Transverse colon (tissue), 3 donors: Measurements from ENCODE around the gene ORMDL3.

Source experiments
- POLR2A ChIP-seq: fragments of 450-650 bp; IDR thresholded peaks from one replicate; pipeline ENCODE4 v1.6.1; 2016; ENCODE audit warnings: antibody characterized with exemption, mild to moderate bottlenecking, moderate library complexity
- TF ChIP-seq, protein P1 (sequence below), 5 experiments: fragments of 200-600 bp in 3 of 5; fragments of 450-650 bp in 2 of 5; sonication (generic) in 3 of 5; IDR thresholded peaks; 1 replicate in 2 of 5; 2 replicates in 3 of 5; pipeline ENCODE4 v1.5.1; 2016 to 2017; ENCODE audit warnings: antibody characterized with exemption in 5 of 5, inconsistent platforms in 3 of 5, mild to moderate bottlenecking in 2 of 5, moderate library complexity in 1 of 5

DNA sequence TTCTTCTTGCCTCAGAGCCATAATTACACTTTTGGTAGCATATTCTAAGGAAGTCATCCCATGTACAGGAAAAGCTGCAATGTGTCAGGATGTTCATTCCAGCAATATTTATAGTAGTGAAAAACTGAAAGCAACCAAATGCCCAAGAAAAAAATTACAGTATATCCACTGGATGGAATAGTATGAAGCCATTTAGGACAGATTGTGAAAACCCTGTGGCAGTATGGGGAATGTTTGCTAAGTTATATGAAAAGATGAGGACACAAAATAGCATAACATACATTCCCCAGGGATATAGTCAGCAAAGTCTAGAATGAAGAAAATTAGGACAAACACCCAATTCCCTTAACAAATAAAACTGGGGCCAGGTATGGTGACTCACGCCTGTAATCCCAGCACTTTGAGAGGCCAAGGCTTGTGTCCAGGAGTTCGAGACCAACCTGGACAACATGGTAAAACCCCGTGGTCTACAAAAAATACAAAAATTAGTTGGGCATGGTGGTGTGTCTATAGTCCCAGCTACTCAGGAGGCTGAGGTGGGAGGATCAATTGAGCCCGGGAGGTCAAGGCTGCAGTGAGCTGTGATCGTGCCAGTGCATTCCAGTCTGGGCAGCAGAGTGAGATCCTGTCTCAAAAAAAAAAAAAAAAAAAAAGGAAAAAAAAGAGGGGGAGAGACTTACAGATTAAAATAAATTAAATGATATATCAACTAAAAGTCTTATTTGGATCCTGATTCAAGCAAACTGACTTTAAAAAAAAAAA lies 2.4 kb upstream of the ORMDL3 start:
- TF ChIP-seq, protein P1, sequence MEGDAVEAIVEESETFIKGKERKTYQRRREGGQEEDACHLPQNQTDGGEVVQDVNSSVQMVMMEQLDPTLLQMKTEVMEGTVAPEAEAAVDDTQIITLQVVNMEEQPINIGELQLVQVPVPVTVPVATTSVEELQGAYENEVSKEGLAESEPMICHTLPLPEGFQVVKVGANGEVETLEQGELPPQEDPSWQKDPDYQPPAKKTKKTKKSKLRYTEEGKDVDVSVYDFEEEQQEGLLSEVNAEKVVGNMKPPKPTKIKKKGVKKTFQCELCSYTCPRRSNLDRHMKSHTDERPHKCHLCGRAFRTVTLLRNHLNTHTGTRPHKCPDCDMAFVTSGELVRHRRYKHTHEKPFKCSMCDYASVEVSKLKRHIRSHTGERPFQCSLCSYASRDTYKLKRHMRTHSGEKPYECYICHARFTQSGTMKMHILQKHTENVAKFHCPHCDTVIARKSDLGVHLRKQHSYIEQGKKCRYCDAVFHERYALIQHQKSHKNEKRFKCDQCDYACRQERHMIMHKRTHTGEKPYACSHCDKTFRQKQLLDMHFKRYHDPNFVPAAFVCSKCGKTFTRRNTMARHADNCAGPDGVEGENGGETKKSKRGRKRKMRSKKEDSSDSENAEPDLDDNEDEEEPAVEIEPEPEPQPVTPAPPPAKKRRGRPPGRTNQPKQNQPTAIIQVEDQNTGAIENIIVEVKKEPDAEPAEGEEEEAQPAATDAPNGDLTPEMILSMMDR (IDR thresholded peaks at IDR 0.05) = no peak
- no peak for TF ChIP-seq POLR2A
